Measurements from ENCODE around the gene BPGM. TPM values are rescaled to one million over a fixed set of nuclear protein-coding genes. Genes with fewer than 3 reads are reported as not detected.

BPGM gene
- polyA plus RNA-seq, 1 of the 3 experiments (the other 2 are of a cell fraction) = 12.4 TPM

- ChIA-PET POLR2A (interaction anchor here (0.6 kb wide), 1 partner anchor 264 kb away, joined by 3 read pairs; no protein-coding TSS in a partner anchor), CTCF (interaction anchor here (0.9 to 10.7 kb wide), 11 partner anchors 18 to 260 kb away, joined by 3 to 114 read pairs (median 4); no protein-coding TSS in a partner anchor)
- Histone ChIP-seq H3K27ac (ENCODE audit: low read depth in 2 of 2, low read length in 1 of 2) (peak overlapping the region; percentile 88 to 90), H3K4me3 (ENCODE audit: low read depth in 2 of 2, low read length in 1 of 2) (no peak overlapping the region), H3K4me1 (ENCODE audit: control insufficient read depth in 1 of 2, insufficient read depth in 2 of 2, low read depth in 1 of 2, low read length in 1 of 2) (peaks cover 19 to 46% of the 10 kb centered on the region in 2 experiments), H3K9me2 (no peaks in the 10 kb centered on the region), H3K9me3 (no peaks in the 10 kb centered on the region), H3K27me3 (ENCODE audit: insufficient read depth) (no peaks in the 10 kb centered on the region), H3K4me2 (peak overlapping the region; percentile 20; the same call in 1 of the 2 replicates), H3K79me2 (ENCODE audit: insufficient read depth) (no peaks in the 10 kb centered on the region), H4K20me1 (ENCODE audit: insufficient read depth) (no peaks in the 10 kb centered on the region), H2AFZ (ENCODE audit: low read depth) (peak overlapping the region; percentile 60), H3F3A (replicated peaks; ENCODE audit: insufficient read depth) (peaks cover 24% of the 10 kb centered on the region), H3K36me3 (replicated peaks in 1 of 2; ENCODE audit: control insufficient read depth in 1 of 2, insufficient read depth in 2 of 2, low read length in 1 of 2) (no peaks in the 10 kb centered on the region), H3K9ac (no peak overlapping the region)
- peak; percentile 54; the same call in 1 of the 2 replicates for TF ChIP-seq TEAD4 (IDR thresholded peaks at IDR 0.05; ENCODE audit: borderline replicate concordance, insufficient read depth)
- TF ChIP-seq SIN3A (IDR thresholded peaks at IDR 0.05; ENCODE audit: borderline replicate concordance, low read depth, low read length) = no peak
- no peak for TF ChIP-seq CTCF (IDR thresholded peaks at IDR 0.05)
- TF ChIP-seq PBX3 (IDR thresholded peaks at IDR 0.05) = peak; percentile 34; the same call in 1 of the 2 replicates
- TF ChIP-seq FOSL2 (IDR thresholded peaks at IDR 0.05; ENCODE audit: borderline replicate concordance, low read depth) = peak; percentile 13; the same call in 1 of the 2 replicates
- no peak for TF ChIP-seq IRF3 (IDR thresholded peaks at IDR 0.05; ENCODE audit: low read depth, low read length)
- peak; percentile 72 for TF ChIP-seq TCF12 (IDR thresholded peaks at IDR 0.05)
- TF ChIP-seq RXRA (IDR thresholded peaks at IDR 0.05; ENCODE audit: borderline replicate concordance, low read depth) = peak; percentile 72; the same call in 1 of the 2 replicates
- peak; percentile 38; the same call in 1 of the 2 replicates for TF ChIP-seq NFIC (IDR thresholded peaks at IDR 0.05; ENCODE audit: borderline replicate concordance)
- peak; percentile 42; the same call in 1 of the 2 replicates for TF ChIP-seq JUND (IDR thresholded peaks at IDR 0.05)
- TF ChIP-seq MEF2A (IDR thresholded peaks at IDR 0.05; ENCODE audit: borderline replicate concordance, low read depth) = no peak
- no peak for TF ChIP-seq FOXJ3 (CRISPR knock-in tag; IDR thresholded peaks at IDR 0.05)
- peak in 1 of 2 experiments; percentile 54; a peak in 1 of 4 replicates for TF ChIP-seq EP300 (IDR thresholded peaks at IDR 0.05; ENCODE audit: borderline replicate concordance in 1 of 2, low read depth in 1 of 2, low read length in 1 of 2)
- no peak for TF ChIP-seq POLR2AphosphoS5 (IDR thresholded peaks at IDR 0.05; ENCODE audit: low read depth, low read length)
- DNase-seq = no peak
- 56% methylated on average over 9 of the region's 9 CpGs for WGBS (ENCODE audit: low lambda C conversion rate)
Measured at GRCh38 chr7:134695321-134695860, 48.7 kb downstream of the BPGM start.

All from SK-N-SH (cell line).